Gastroesophageal sphincter (tissue), 3 donors: ENCODE data around the gene SLC17A9.

Experiments used
- POLR2A ChIP-seq, 2 donors: fragments of 450-650 bp; IDR thresholded peaks; one replicate each; pipeline ENCODE4 v1.6.1; 2017; ENCODE audit warnings: antibody characterized with exemption in 2 of 2, mild to moderate bottlenecking in 2 of 2, moderate library complexity in 1 of 2
- TF ChIP-seq, protein P1 (sequence below), 4 experiments: fragments of 200-600 bp in 2 of 4; fragments of 450-650 bp in 2 of 4; sonication (generic) in 1 of 4; IDR thresholded peaks; one replicate each; pipeline ENCODE4 v1.5.1; 2017 to 2019; ENCODE audit warnings: antibody characterized with exemption in 4 of 4, mild to moderate bottlenecking in 2 of 4, moderate library complexity in 2 of 4

DNA sequence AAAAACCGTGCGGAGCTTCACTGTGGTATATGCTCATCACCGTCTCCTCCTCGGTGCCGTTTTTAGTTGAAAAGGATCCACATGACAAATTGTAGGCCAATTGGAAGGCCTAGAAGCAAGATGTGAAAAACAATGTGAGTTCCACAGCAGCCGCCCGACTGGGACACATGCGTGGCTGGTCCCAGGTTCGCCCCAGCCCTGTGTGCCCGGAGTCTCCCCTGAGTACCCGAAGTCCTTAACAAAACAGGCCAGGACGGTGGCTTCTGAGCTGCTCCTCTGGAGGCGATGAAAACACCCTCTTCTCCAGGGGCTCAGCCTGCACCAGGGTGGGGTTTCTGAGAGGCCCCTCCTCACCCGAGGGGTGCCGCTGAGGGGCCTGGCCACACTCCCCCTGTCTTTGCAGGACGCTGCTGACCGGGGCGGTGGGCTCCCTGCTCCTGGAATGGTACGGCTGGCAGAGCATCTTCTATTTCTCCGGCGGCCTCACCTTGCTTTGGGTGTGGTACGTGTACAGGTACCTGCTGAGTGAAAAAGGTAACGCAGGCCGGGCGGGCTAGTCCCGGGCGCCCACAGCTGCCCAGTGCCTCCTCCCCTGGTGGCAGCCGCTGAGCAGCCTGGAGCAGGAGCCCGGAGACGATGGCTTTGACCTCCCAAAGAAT is 9.8 kb downstream of the SLC17A9 start:
- TF ChIP-seq, protein P1, sequence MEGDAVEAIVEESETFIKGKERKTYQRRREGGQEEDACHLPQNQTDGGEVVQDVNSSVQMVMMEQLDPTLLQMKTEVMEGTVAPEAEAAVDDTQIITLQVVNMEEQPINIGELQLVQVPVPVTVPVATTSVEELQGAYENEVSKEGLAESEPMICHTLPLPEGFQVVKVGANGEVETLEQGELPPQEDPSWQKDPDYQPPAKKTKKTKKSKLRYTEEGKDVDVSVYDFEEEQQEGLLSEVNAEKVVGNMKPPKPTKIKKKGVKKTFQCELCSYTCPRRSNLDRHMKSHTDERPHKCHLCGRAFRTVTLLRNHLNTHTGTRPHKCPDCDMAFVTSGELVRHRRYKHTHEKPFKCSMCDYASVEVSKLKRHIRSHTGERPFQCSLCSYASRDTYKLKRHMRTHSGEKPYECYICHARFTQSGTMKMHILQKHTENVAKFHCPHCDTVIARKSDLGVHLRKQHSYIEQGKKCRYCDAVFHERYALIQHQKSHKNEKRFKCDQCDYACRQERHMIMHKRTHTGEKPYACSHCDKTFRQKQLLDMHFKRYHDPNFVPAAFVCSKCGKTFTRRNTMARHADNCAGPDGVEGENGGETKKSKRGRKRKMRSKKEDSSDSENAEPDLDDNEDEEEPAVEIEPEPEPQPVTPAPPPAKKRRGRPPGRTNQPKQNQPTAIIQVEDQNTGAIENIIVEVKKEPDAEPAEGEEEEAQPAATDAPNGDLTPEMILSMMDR (IDR thresholded peaks at IDR 0.05), result no peak
- no peak for TF ChIP-seq POLR2A (IDR thresholded peaks at IDR 0.05)
